ENCODE results near the gene LHX6.

Gene LHX6

DNA sequence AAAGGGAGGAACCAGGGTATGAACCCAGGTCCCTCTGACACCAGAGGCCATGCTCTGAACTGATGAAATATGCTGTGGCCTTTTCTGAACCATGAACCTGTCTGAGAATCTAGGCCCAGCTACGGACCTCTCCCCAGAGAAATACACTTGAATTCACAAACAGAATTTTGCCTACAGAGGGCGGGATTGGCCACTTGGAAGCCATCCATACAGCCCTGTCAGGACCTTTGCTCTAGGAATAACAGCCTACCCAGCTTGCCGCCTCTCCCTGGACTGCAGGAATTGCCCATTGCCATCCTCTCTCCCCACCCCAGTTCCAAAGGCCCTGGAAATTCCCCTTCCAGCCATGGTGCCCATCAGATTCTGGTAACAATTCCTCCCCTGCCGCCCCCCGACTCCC lies 42.5 kb downstream of the LHX6 start:
- no peak overlapping the region for H2AFZ ChIP-seq (ENCODE audit: low read length)
- no peak overlapping the region for H3K9ac ChIP-seq (ENCODE audit: low read length)
- no peaks in the 10 kb centered on the region for H3K79me2 ChIP-seq (ENCODE audit: low read length)
- no peaks in the 10 kb centered on the region for H3F3A ChIP-seq (ENCODE audit: insufficient read depth, low read length)
- H4K20me1 ChIP-seq (ENCODE audit: insufficient read depth, low read length) = no peaks in the 10 kb centered on the region
- no peak overlapping the region for H3K4me3 ChIP-seq (ENCODE audit: low read length)
- H3K36me3 ChIP-seq (replicated peaks; ENCODE audit: insufficient read depth, low read length) = no peaks in the 10 kb centered on the region
- no peaks in the 10 kb centered on the region for H3K4me1 ChIP-seq (ENCODE audit: low read length)
- no peaks in the 10 kb centered on the region for H3K9me3 ChIP-seq (replicated peaks; ENCODE audit: insufficient read depth, low read length)
- TF ChIP-seq EZH2 (optimal IDR thresholded peaks at IDR 0.05; ENCODE audit: low read depth, low read length) (no peak), EZH2phosphoT487 (IDR thresholded peaks at IDR 0.05; ENCODE audit: low read length) (no peak)
- TF ChIP-seq, protein P1, sequence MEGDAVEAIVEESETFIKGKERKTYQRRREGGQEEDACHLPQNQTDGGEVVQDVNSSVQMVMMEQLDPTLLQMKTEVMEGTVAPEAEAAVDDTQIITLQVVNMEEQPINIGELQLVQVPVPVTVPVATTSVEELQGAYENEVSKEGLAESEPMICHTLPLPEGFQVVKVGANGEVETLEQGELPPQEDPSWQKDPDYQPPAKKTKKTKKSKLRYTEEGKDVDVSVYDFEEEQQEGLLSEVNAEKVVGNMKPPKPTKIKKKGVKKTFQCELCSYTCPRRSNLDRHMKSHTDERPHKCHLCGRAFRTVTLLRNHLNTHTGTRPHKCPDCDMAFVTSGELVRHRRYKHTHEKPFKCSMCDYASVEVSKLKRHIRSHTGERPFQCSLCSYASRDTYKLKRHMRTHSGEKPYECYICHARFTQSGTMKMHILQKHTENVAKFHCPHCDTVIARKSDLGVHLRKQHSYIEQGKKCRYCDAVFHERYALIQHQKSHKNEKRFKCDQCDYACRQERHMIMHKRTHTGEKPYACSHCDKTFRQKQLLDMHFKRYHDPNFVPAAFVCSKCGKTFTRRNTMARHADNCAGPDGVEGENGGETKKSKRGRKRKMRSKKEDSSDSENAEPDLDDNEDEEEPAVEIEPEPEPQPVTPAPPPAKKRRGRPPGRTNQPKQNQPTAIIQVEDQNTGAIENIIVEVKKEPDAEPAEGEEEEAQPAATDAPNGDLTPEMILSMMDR (IDR thresholded peaks at IDR 0.05; ENCODE audit: low read length) = no peak
- H3K27ac ChIP-seq (ENCODE audit: low read length) = no peak overlapping the region
- H3K27me3 ChIP-seq (replicated peaks; ENCODE audit: insufficient read depth, low read length) = no peaks in the 10 kb centered on the region; the same call in 1 of the 2 replicates
- H3K9me2 ChIP-seq (replicated peaks; ENCODE audit: insufficient read depth, low read length) = no peaks in the 10 kb centered on the region
- DNase-seq = no peak
- no peak overlapping the region for H3K4me2 ChIP-seq (ENCODE audit: low read depth, low read length)

DNA sequence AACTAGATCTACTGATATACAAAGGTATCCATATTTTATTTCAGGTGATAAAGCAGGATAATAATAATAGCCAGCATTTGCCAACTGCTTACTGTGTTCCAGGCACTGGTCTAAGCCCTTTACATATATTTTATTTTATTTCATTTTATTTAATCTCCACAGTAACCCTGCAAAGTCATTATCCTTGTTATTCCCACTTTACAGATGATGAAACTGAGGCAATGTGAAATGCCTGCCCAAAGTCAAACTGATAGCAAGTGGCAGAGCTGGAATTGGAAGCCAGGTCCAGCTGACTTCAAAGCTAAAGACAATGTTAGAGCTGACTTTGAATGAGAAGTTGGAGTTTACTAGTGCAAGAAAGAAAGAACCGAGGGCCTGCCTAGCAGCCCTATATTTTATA lies 44.2 kb downstream of the LHX6 start:
- Histone ChIP-seq H3K4me3 (ENCODE audit: low read length) (no peak overlapping the region), H3K9me2 (replicated peaks; ENCODE audit: insufficient read depth, low read length) (no peaks in the 10 kb centered on the region), H3K9me3 (replicated peaks; ENCODE audit: insufficient read depth, low read length) (no peaks in the 10 kb centered on the region), H3K9ac (ENCODE audit: low read length) (no peak overlapping the region), H3K27ac (ENCODE audit: low read length) (no peak overlapping the region), H3F3A (ENCODE audit: insufficient read depth, low read length) (no peaks in the 10 kb centered on the region), H3K79me2 (ENCODE audit: low read length) (no peaks in the 10 kb centered on the region), H3K4me2 (ENCODE audit: low read depth, low read length) (no peak overlapping the region), H2AFZ (ENCODE audit: low read length) (no peak overlapping the region), H3K27me3 (replicated peaks; ENCODE audit: insufficient read depth, low read length) (no peaks in the 10 kb centered on the region; the same call in 1 of the 2 replicates), H4K20me1 (ENCODE audit: insufficient read depth, low read length) (no peaks in the 10 kb centered on the region), H3K4me1 (ENCODE audit: low read length) (no peaks in the 10 kb centered on the region), H3K36me3 (replicated peaks; ENCODE audit: insufficient read depth, low read length) (no peaks in the 10 kb centered on the region)
- DNase-seq = no peak
- TF ChIP-seq EZH2 (optimal IDR thresholded peaks at IDR 0.05; ENCODE audit: low read depth, low read length) (no peak), EZH2phosphoT487 (IDR thresholded peaks at IDR 0.05; ENCODE audit: low read length) (no peak)
- TF ChIP-seq, protein P1 (IDR thresholded peaks at IDR 0.05; ENCODE audit: low read length) = no peak

DNA sequence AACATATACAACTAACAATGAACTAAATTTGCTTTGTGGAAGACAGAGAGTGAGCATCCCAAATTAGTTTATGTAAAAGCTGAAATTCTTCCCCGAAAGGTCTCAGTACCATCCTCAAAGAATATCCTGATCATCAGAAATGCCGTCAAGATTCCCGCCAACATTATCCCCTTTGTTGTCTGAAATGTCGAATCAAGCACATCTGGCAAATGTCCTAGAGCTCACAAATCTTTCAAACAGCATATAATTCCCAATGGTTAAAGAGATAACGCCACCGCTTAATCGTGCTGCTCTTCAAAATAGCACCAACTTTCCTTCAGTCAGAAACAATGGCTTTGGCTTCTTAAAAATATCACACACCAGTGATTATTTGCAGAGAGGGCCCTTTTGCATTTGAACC lies 45.3 kb downstream of the LHX6 start:
- TF ChIP-seq EZH2 (optimal IDR thresholded peaks at IDR 0.05; ENCODE audit: low read depth, low read length) (no peak), EZH2phosphoT487 (IDR thresholded peaks at IDR 0.05; ENCODE audit: low read length) (no peak)
- TF ChIP-seq, protein P1 (IDR thresholded peaks at IDR 0.05; ENCODE audit: low read length) = no peak
- Histone ChIP-seq H3K9ac (ENCODE audit: low read length) (no peak overlapping the region), H3K9me2 (replicated peaks; ENCODE audit: insufficient read depth, low read length) (no peaks in the 10 kb centered on the region), H3F3A (ENCODE audit: insufficient read depth, low read length) (no peaks in the 10 kb centered on the region), H3K79me2 (ENCODE audit: low read length) (no peaks in the 10 kb centered on the region), H3K9me3 (replicated peaks; ENCODE audit: insufficient read depth, low read length) (no peaks in the 10 kb centered on the region), H3K27ac (ENCODE audit: low read length) (no peak overlapping the region), H3K4me2 (ENCODE audit: low read depth, low read length) (no peak overlapping the region), H3K4me3 (ENCODE audit: low read length) (no peak overlapping the region), H4K20me1 (ENCODE audit: insufficient read depth, low read length) (no peaks in the 10 kb centered on the region), H3K4me1 (ENCODE audit: low read length) (no peaks in the 10 kb centered on the region), H2AFZ (ENCODE audit: low read length) (no peak overlapping the region), H3K36me3 (replicated peaks; ENCODE audit: insufficient read depth, low read length) (no peaks in the 10 kb centered on the region), H3K27me3 (replicated peaks; ENCODE audit: insufficient read depth, low read length) (no peaks in the 10 kb centered on the region; the same call in 1 of the 2 replicates)
- DNase-seq = no peak

Data from MM.1S (cell line).